ENCODE results near the gene DHRSX. TPM values are rescaled to one million over a fixed set of nuclear protein-coding genes. Genes with fewer than 3 reads are reported as not detected.

The DHRSX gene
- total and polyA plus RNA-seq, 2 donors (not counting 3 experiments of a cell fraction or from before 2014, with no cell fraction given): 27.1 to 37.7 TPM

DNA sequence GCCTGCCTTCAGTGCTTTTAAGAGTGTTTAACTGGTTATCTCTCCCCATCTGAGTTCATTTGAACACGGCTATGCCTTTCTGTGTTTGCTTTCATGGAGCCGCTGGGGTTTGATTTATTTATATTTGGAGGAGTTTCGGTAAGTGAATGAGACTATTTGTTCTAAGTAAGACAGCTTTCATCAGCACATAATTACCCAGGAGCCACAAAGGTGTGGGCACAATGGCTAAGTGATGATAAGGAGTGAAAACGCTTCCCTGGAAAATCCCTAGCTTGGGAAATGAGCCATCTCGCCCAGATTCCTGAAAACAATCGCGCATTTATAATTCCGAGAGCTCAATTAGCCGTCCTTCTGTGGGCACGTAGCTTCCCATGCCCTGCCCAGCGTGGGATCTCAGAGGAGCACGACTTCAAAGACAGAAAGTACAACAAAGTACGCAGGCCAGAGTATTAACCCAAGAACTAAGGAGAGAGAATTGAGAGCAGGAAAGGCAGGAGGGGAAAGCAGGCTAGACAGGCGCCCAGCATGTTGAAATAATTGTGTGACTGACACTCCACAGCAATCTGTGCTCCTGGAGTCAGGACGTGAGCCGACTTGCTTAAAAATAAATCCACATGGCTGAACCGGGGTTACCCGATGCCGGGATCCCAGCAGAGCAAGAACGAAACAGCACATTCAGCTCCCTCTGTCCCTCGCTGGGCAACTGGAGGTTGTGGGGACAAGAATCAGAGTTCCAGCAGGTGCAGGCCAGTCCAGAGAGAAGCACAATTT lies 99.0 kb downstream of the DHRSX start:
- Histone ChIP-seq H3K27ac (ENCODE audit: insufficient read depth, low read depth, low read length) (no peak overlapping the region), H2AFZ (ENCODE audit: low read depth, low read length) (no peak overlapping the region), H3K27me3 (ENCODE audit: control insufficient read depth in 2 of 2, insufficient read depth in 2 of 2, low read length in 2 of 2) (no peaks in the 10 kb centered on the region), H3K79me2 (ENCODE audit: control insufficient read depth, insufficient read depth, low read length) (no peaks in the 10 kb centered on the region), H3K9me1 (replicated peaks; ENCODE audit: control insufficient read depth, extremely low read depth, insufficient read depth, low read length) (no peaks in the 10 kb centered on the region), H4K20me1 (replicated peaks; ENCODE audit: control insufficient read depth, extremely low read depth, insufficient read depth, low read length) (no peaks in the 10 kb centered on the region), H3K9ac (replicated peaks; ENCODE audit: extremely low read depth, insufficient read depth, low read length) (no peak overlapping the region), H3K4me3 (replicated peaks in 1 of 3; ENCODE audit: insufficient read depth in 1 of 3, low read depth in 1 of 3, low read length in 3 of 3) (no peak overlapping the region), H3K4me1 (ENCODE audit: control insufficient read depth, extremely low read depth, insufficient read depth, low read length) (no peaks in the 10 kb centered on the region), H3K36me3 (ENCODE audit: control insufficient read depth in 2 of 2, extremely low read depth in 1 of 2, insufficient read depth in 2 of 2, low read length in 2 of 2) (peaks cover 0 to 3% of the 10 kb centered on the region in 2 experiments), H3K9me3 (replicated peaks; ENCODE audit: control insufficient read depth, insufficient read depth, low read length) (no peaks in the 10 kb centered on the region), H3K4me2 (ENCODE audit: insufficient read depth, low read length) (no peak overlapping the region)
- ChIA-PET POLR2A (no interaction called here), CTCF (no interaction called here)
- dilution Hi-C loops (cut with MboI; ENCODE audit: extremely low pct_ligation_motif_present, low sequenced_read_pairs): no loop called here
- BruUV-seq (replicated peaks): no TSS peak
- FAIRE-seq: no peak
- DNase-seq (ENCODE audit: low read depth, low spot score): no peak
- intact Hi-C loops (cut with micrococcal nuclease): no loop called here
- TF ChIP-seq POLR2A (IDR thresholded peaks at IDR 0.05; ENCODE audit: low read depth, low read length) (no peak), MAX (IDR thresholded peaks at IDR 0.05; ENCODE audit: insufficient read depth, insufficient read length) (no peak), MYC (IDR thresholded peaks at IDR 0.05; ENCODE audit: low read depth, low read length) (no peak), FOS (IDR thresholded peaks at IDR 0.05; ENCODE audit: borderline replicate concordance, insufficient read depth, low read length) (no peak), POLR2AphosphoS5 (IDR thresholded peaks at IDR 0.05; ENCODE audit: insufficient read depth, low read depth, low read length) (no peak), JUN (IDR thresholded peaks at IDR 0.05; ENCODE audit: borderline replicate concordance, insufficient read depth, insufficient read length, low read depth) (no peak), CTCF (IDR thresholded peaks at IDR 0.05; ENCODE audit: extremely low read depth in 1 of 2, insufficient read depth in 1 of 2, low read depth in 1 of 2, low read length in 2 of 2) (no peak), GATA2 (IDR thresholded peaks at IDR 0.05; ENCODE audit: insufficient read depth, insufficient read length, low read depth, low read length) (no peak), EZH2 (IDR thresholded peaks at IDR 0.05; ENCODE audit: borderline replicate concordance, low read depth, low read length, severe bottlenecking) (no peak)

Data from endothelial cell of umbilical vein (primary cell).